Left renal cortex interstitium (tissue), 4 donors: ENCODE data around the gene SNX8. TPM values are rescaled to one million over a fixed set of nuclear protein-coding genes. Genes with fewer than 3 reads are reported as not detected.
"Not testable (repeated sequence)": the region's sequence is repeated elsewhere in the genome, so short reads cannot be mapped to it uniquely, and the experiment has no call there.

ENCODE experiments used
- DNase-seq, 4 donors: peaks; one replicate each; pipeline ENCODE4 v3.0.0-alpha.2; 2013; ENCODE audit warnings: low read depth in 4 of 4, low spot score in 2 of 4, missing footprints in 1 of 4
- polyA plus RNA-seq, 4 donors: library from polyadenylated mRNA; unstranded; fragments of 120-200 nt; gene quantifications; one replicate each; pipeline ENCODE4 v1.2.1, GENCODE V29; 2013; ENCODE audit not compliant: insufficient read length in 4 of 4

Gene SNX8
- polyA plus RNA-seq, 4 donors = 33.0 to 38.1 (median 35.9) TPM

DNA sequence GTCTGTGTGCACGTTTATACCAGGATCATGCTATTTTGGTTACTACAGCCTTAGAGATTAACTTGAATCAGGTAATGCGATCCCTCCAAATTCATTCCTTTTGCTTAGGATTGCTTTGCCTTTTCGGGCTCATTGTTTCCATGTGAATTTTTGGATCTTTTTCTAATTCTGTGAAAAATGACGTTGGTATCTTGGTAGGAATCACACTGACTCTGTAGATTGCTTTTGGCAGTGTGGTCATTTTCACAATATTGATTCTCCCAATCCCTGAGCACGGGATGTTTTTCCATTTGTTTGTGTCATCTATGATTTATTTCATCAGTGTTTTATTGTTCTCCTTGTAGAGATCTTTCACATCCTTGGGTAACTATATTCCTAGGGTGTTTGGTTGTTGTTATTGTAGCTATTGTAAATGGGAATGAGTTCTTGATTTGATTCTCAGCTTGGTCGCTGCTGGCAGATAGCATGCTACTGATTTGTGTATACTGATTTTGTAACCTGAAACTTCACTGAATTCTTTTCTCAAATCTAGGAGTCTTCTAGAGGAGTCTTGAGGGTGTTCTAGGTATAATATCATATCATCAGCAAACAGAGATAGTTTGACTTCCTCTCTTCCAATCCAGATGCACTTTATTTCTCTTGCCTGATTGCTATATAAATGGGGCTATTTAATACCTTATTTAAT, 18.2 kb downstream of the SNX8 start:
- DNase-seq = no peak

DNA sequence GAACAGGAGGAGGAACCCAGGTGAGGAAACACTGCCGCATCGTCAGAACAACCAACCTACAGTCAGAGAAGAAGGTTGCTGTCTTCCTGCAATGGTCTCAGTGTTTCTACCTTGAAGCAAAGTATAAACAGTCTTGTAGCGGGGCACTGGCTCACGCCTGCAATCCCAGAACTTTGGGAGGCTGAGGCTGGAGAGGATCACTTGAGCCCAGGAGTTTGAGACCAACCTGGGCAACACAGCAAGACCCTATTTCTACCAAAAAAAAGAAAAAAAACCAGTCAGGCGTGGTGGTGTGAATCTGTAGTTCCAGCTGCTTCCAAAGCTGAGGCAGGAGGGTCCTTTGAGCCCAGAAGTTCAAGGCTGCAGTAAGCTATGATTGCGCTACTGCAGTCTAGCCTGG, 23.4 kb downstream of the SNX8 start:
- DNase-seq = no peak

DNA sequence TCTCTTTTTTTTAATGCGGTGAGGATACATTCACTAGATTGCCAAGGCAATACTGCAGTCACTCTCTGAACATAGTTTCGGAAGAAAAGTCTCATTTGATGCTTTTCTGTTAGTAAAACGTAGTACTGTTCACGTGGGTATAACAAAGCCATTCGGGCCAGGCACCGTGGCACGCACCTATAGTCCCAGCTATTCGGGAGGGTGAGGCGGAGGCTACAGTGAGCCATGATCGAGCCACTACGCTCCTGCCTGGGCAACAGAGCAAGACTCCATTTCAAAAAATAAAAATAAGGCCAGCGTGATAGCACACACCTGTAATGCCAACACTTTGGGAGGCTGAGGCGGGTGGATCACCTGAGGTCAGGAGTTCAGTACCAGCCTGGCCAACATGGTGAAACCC, 24.6 kb downstream of the SNX8 start:
- no peak for DNase-seq

DNA sequence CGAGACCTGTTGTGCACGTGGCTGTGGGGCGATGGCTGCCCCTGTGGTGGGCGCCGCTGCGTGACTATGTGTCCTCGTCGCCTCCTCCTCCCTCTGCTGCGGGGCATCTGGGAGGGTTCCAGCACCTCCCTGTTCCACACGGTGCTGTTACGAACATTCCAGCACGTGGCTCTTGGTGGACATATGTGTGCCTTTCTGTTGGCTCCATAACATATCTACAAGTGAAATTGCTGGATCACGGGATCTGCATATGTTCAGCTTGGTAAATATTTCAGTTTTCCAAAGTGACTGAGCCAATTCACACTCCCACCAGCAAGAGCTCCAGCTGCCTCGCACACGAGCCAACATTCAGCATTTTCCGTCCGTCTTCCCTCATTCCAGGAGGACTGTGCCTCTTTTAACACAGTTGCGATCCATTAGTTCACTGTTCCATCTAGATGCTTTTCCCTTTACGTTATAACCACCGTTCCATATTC, 25.1 kb downstream of the SNX8 start:
- DNase-seq = no peak

DNA sequence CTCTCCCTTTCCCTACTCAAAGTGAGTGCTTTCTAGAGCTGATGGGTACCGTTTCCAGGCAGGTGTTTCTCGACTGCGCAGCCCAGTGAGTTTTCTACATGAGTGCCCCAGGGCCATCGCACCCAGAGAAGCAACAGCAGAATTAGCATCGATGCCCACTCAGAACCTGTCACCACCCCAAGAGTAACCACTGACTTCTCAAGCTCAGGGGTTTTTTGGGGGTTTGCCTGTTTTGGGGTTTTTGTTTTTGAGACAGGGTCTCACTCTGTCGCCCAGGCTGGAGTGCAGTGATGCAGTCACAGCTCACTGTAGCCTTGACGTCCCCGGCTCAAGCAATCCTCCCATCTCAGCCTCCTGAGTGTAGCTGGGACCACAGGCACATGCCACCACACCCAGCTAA, 25.7 kb downstream of the SNX8 start:
- no peak for DNase-seq

DNA sequence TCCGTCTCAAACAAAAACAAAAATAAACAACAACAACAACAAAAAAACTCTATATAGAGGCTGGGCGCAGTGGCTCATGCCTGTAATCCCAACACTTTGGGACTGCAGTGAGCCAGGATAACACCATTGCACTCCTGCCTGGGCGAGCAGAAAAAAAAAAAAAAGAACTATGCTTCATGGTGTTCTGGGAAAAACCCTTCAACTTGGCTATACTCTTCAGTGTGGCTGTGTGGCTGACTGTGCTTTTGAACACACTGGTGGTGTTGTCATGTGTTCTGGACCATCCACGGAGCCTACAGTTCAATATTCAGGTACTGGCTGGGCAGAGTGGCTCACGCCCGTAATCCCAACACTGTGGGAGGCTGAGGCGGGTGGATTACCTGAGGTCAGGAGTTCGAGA, 26.5 kb downstream of the SNX8 start:
- DNase-seq = no peak

DNA sequence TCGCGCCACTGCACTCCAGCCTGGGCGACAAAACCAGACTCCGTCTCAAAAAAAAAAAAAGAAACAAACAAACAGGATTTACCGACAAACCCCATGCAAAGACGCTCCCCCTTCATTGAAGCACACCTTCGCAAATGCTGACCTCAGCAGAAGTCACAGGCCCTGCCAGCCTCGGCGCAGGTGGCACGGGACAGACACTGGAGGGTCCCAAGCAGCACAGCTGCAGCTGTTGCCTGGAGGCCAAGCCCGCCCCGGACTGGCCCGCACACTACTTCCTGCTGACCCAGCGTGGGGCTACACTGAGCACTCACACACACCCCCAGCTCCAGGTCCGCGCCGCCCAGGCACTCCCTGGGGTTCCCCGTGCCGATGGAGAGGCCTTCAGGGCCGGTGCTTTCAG, 31.2 kb downstream of the SNX8 start:
- DNase-seq = no peak

DNA sequence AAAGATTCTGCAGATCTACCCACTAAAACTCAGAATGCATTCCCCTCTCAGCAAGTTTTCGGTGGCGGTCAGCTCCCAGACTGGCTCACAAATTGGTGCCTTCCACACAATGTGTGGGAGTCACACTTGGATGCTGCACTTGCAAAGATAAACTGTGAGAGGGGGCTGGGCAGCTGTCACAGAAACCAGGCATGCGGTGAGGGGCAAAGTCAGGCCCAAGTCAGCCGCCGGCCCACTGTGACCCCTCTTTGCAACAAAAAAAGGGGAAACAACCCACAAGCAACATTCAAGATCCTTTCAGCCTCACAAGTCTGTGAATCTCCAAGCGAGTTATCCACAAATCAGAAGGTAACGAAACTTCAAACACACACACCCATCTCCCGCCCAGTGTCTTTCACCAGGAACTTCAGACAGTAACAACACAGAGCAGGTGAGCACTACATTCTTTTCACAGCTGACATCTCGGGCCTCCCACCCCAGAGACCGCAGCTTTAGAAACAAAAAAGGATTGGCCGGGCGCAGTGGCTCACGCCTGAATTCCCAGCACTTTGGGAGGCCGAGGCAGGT, 32.0 kb downstream of the SNX8 start:
- DNase-seq = peak in 2 of 4 donors; percentile 48 to 66

DNA sequence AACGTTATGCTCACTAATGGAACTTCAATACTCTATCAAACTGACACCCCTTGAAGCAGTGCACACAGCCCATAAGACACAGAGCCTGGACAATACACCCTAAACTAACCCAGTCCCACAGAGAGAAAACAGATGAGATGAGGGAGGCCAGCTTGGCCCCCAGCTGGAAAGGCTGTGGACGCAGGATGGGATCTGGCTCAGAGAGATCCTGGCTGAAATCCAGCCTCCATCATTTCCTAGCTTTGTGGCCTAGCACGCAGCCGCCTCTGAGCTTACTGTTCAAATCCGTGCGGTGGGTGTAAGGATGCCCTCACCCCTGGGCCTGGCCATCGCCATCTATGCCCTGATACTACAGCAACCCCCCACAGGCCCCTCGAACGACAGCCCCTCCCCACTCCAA, 32.7 kb downstream of the SNX8 start:
- no peak for DNase-seq

DNA sequence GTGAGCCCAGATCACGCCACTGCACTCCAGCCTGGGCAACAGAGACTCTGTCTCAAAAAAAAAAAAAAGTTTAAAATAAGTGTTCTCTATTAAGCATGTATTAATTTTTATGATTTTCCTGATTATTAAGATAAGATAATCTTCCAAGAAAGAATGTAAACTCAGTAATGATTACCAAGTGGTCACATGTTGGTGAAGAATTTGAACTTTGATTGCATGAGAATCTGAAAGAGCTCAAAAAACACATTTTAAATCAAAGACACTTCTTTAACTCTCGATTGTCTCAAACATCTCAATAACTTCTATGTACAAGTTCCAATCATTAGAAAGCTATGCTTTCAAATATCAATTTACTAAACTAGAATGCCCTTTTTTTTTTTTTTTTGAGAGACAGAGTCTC, 33.8 kb downstream of the SNX8 start:
- DNase-seq = no peak

DNA sequence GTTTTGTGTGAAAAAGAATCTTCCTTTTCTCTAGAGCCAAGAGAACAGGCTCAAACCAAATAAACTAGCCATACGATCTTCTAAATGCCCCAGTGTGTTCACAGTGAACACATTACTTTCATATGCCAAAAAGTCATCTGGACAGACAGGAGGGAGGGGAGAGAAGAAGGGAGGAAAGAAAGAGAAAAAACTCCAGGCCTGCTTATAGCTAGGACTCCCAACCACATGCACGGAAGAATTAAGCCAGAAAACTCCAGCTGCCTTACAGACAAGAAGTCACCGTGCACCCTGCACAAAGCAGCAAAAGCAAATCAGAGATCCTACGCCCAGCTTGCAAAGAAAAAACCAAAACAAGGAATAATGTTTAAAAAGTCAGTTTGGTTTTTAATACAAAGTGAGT, 34.3 kb downstream of the SNX8 start:
- no peak for DNase-seq

DNA sequence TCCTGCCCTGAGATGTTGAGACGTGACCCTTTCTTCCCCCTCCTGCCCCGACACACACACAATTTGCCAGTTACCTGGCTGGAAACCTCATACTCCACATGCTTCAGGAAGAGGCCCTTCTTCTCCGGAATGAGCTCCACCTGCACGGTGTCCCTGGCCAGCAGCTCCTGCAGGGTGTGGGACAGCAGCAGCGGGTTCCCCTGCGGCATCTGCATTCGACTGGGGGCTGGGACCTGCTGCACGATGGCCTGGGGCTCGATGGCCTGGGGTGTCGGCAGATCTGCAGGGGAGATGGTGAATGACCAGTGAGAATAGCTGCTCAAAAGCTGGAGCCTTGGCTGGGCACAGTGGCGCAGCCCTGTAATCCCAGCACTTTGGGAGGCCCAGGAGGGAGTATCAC, 36.2 kb downstream of the SNX8 start:
- no peak for DNase-seq

DNA sequence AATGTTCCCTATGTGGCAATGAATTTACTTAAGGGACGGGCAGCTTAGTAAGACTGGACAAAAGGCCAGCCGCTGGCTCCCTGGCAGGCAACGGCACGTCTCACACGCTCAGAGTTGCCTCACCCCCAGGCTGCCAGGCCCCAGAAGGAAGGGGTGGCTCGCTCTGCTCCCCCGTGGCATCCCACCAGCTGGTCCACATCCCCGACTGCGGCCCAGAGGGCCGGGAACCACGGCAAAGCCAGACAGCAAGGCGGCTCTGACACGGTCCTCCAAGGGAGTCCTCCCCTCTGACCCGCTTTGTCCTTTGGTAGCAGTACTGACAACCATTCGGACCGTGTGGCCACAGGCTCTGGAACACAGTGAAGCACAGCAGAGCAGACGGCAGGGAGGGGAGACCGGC, 38.1 kb downstream of the SNX8 start:
- DNase-seq = no peak

DNA sequence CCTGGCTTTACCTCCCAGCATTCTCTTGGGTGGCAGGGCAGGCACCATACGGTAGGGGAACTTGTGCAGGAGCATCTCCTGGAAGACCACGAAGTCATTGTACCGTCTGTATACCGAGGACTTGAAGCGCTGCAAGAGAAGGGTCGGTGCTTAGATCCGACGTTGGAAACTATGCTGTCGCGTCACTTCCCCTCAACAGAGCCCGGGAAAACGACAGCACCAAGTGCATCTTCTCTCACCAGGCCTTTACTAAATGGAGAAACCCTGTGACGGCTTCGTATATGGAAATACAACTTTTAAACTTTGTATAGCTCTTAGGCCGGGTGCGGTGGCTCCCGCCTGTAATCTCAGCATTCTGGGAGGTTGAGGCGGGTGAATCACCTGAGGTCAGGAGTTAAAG, 39.1 kb downstream of the SNX8 start:
- no peak for DNase-seq

DNA sequence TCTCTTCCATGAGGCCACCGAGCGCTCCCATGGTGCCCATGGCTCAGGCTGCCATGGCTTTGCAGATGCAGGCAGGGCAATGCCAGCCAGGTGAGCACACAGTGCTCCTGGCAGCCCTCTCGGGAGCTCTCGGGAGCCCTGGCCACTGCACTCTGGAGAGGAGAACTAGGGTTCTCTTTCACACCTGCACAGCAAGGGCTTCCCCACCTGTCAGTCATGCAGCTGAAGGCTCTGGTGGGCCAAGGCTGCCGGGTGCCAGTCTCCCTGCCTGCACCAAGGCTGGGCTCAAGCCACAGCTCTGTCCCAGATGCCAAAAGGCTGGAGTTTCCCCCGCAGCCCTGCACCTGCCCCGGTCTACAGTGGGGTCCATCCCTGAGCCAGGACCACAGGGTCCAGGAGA, 39.6 kb downstream of the SNX8 start:
- no peak for DNase-seq

DNA sequence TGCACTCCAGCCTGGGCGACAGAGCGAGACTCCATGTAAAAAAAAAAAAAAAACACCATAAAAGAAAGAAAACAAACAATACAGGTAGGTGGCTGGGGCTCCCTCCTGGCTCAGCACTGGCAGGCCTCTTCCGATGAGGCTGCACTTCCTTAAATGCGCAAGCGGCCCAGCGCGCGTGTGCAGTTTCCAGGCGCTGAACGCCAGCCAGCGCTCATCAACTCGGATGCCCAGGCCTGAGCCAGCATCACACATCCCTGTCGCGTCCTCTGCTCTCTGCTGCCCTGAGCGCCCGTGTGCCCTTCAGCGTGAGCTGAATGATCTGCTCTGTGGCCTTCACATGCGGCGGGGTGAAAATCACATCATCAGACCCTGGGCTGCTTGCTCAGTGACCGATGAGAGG, 40.4 kb downstream of the SNX8 start:
- no peak for DNase-seq

DNA sequence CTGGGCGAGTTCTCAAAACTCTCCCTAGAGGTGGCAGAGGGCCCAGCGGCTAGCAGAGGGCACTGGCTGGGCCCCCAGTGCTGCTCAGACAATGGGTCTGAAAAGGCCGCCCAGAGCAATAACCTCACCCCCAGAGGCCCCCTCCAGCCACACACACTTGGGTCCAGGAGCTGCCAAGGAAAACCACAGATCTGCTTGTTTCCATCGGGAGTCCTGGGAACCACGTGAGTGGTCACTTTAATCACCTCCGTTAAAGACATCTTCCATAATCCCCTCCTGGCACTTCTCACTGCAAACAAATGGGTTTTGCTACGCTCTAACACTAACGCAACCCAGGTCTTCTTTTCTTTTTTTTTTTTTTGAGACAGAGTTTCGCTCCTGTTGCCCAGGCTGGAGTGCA, 42.2 kb downstream of the SNX8 start:
- DNase-seq = no peak

DNA sequence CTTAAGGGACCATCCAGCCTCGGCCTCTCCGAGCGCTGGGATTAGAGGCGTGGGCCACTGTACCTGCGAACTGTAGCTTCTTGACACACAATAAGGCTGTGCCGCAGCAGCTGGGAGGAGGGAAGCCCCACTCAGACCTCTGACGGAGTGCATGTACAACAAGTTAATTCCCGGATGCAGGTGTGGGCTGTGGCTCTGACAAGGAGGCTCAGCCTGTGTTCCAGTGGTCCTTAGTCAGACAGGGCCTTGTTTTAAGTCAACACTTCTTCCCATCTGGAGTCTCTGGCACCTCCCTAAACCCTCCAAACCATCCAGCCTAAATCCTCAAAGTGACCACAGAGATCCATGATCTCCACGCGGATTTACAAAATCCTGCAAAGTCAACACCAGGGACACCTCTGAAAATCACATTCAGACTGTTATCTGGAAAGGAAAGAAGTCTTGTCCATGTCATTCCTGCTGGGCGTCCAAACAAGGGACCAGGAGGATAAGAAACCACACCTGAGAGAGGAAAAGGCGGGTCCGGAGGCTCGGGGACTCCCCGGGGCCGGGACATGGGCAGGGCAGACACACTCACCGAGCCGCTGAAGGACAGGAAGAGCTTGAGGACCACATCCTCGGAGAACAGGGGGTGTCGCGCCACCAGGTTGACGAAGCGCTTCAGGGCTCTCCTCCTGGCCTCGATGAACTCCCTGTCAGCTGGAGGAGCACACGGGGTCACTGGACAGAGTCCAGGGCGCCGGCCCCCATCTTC, 42.8 kb downstream of the SNX8 start:
- DNase-seq = no peak

DNA sequence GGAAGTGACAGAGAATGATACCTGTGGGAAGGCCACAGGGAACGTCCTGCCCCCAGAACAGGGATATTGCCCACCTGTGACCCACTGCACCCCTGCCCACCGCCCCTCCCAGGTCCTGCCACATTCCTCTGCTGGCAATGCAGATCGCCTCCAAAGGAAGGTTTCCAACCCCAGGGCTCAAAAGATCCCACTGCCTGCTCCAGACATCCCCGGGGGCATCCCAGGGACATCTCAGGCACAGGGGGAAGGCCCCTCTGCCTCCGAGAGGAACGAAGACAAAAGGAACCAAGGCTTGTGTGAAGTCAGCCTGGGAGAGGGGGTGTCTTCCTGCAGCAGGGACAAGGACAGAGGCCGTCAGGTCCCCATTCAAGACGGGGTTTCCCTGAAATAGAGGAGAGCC, 43.7 kb downstream of the SNX8 start:
- DNase-seq = no peak

DNA sequence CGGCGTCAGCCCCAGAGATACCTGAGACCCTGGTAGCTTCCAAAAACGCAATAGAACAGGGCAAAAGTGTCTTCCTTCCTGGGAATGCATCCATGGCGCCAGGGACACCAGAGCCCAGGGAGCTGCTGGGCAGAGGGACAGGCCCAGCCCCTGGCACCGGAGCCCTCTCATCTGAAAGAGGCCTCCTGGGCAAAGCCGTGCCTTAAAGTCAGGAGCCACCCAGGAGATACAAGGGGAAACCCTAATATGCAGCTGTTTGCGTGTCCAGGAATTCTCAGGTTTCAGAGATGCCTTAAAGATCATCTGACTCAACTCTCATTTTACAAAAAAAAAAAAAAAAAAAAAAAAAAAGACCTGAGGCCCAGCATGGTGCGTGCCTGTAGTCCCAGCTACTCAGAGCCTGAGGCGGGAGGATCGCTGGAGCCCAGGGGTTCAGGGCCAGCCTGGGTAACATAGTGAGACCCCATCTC, 44.2 kb downstream of the SNX8 start:
- no peak for DNase-seq

DNA sequence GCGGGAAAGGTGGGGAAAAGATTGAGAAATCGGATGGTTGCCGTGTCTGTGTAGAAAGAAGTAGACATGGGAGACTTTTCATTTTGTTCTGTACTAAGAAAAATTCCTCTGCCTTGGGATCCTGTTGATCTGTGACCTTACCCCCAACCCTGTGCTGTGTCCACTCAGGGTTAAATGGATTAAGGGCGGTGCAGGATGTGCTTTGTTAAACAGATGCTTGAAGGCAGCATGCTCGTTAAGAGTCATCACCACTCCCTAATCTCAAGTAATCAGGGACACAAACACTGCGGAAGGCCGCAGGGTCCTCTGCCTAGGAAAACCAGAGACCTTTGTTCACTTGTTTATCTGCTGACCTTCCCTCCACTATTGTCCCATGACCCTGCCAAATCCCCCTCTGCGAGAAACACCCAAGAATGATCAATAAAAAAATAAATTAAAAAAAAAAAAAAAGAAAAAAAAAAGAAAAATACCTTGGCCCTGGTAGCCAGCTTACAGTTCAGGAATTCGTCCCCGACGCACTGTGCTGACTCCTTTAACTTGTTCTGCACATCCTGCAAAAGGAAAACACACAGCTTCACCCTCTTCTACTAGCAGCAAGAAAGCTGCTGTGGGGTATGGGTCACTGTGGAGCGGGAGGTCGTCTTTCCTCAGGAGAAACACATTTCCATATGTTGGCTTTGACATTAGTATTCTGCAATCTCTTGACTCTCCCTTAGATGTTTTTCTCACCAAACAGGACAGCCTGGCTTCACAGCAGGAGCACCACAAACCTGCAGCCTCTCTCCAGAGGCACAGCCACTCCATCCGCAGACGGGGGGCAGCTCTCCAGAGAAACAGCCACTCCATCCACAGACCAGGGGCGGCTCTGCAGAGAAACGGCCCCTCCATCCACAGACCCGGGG, 44.9 kb downstream of the SNX8 start:
- not testable (repeated sequence) for DNase-seq
